Activated CD8-positive, alpha-beta T cell treated with anti-CD3 and anti-CD28 coated beads, Interleukin-2, amount 10 ng/mL, durations not matched to agents 7 days and 5 days (primary cell): ENCODE results near the gene PLEKHG4. TPM values are rescaled to one million over a fixed set of nuclear protein-coding genes. Genes with fewer than 3 reads are reported as not detected.

Experiments used
- ATAC-seq: fragments of 150-1000 bp; cut with Tn5 transposase; one replicate; pipeline ENCODE4 v1.10.0; 2021; ENCODE audit warnings: moderate library complexity
- CTCF ChIA-PET: fragments of 350-600 bp; sonication (Branson Sonifier 250); formaldehyde crosslinking; loops from one replicate; lab custom pipeline; 2021; ENCODE audit warnings: antibody characterized with exemption; lab: Charles Lee
- POLR2A ChIA-PET: fragments of 350-600 bp; sonication (Branson Sonifier 250); formaldehyde crosslinking; loops from one replicate; lab custom pipeline; 2021; ENCODE audit warnings: antibody characterized with exemption; lab: Charles Lee
- DNase-seq: peaks from one replicate; pipeline ENCODE4 v3.0.0-alpha.2; 2020
- H3K27ac Mint-ChIP-seq: one replicate; pipeline ENCODE4 v1.8.0; 2021; ENCODE audit warnings: mild to moderate bottlenecking, mixed read lengths
- H3K27me3 Mint-ChIP-seq: one replicate; pipeline ENCODE4 v1.8.0; 2021; ENCODE audit warnings: low read depth, mixed read lengths
- H3K36me3 Mint-ChIP-seq: one replicate; pipeline ENCODE4 v1.8.0; 2021; ENCODE audit warnings: low read depth, mixed read lengths
- H3K4me1 Mint-ChIP-seq: one replicate; pipeline ENCODE4 v1.8.0; 2021; ENCODE audit warnings: low read depth, mixed read lengths
- H3K4me3 Mint-ChIP-seq: one replicate; pipeline ENCODE4 v1.8.0; 2021; ENCODE audit warnings: mild to moderate bottlenecking, mixed read lengths
- H3K9me3 Mint-ChIP-seq: one replicate; pipeline ENCODE4 v1.8.0; 2022; ENCODE audit warnings: mixed read lengths; ENCODE audit not compliant: insufficient read depth
- total RNA-seq, 2 experiments: library from RNA; stranded (reverse); gene quantifications; one replicate each; pipeline ENCODE4 v1.2.3, GENCODE V29; 2021

The PLEKHG4 gene
- total RNA-seq, 2 experiments from 2014 or later = 13.6 to 16.3 TPM

GRCh38 chr16:67283039-67283825 is 3.9 kb downstream of the PLEKHG4 start:
- H3K4me1 Mint-ChIP-seq = peaks cover 5% of the 10 kb centered on the region
- no peak overlapping the region for H3K4me3 Mint-ChIP-seq
- ChIA-PET POLR2A (interaction anchor here (0.6 kb wide), 1 partner anchor 37 kb away, joined by 3 read pairs; no protein-coding TSS in a partner anchor), CTCF (no interaction called here)
- DNase-seq (no peak), ATAC-seq (no peak)
- H3K27me3 Mint-ChIP-seq = no peaks in the 10 kb centered on the region
- peaks cover 2% of the 10 kb centered on the region for H3K36me3 Mint-ChIP-seq
- no peaks in the 10 kb centered on the region for H3K9me3 Mint-ChIP-seq
- no peak overlapping the region for H3K27ac Mint-ChIP-seq

- Mint-ChIP-seq H3K27ac (no peak overlapping the region), H3K4me3 (no peak overlapping the region)
- no peak for DNase-seq
These were observed 4.7 kb downstream of the PLEKHG4 start for GRCh38 chr16:67283826-67284555.

GRCh38 chr16:67284699-67285646 is 5.6 kb downstream of the PLEKHG4 start:
- Mint-ChIP-seq H3K4me1 (peaks cover 7% of the 10 kb centered on the region), H3K4me3 (no peak overlapping the region), H3K36me3 (peaks cover 2% of the 10 kb centered on the region), H3K27ac (no peak overlapping the region), H3K9me3 (no peaks in the 10 kb centered on the region), H3K27me3 (no peaks in the 10 kb centered on the region)
- no peak for DNase-seq
- ChIA-PET CTCF (interaction anchor here (0.5 to 1.7 kb wide), 6 partner anchors 27 to 532 kb away, joined by 3 to 5 read pairs (median 4); no protein-coding TSS in a partner anchor), POLR2A (interaction anchor here (0.8 kb wide), 1 partner anchor 21 kb away, joined by 3 read pairs; no protein-coding TSS in a partner anchor)
- ATAC-seq = no peak

More at GRCh38 chr16:67283826-67284555, 4.7 kb downstream of the PLEKHG4 start:
- POLR2A ChIA-PET = interaction anchor here (0.6 kb wide), 1 partner anchor 37 kb away, joined by 3 read pairs; no protein-coding TSS in a partner anchor
- H3K36me3 Mint-ChIP-seq = peaks cover 2% of the 10 kb centered on the region
- CTCF ChIA-PET = interaction anchor here (1.1 to 1.7 kb wide), 3 partner anchors 28 to 164 kb away, joined by 3 to 5 read pairs (median 4); no protein-coding TSS in a partner anchor
- no peaks in the 10 kb centered on the region for H3K9me3 Mint-ChIP-seq
- no peaks in the 10 kb centered on the region for H3K27me3 Mint-ChIP-seq
- peaks cover 2% of the 10 kb centered on the region for H3K4me1 Mint-ChIP-seq
- ATAC-seq = no peak

- CTCF ChIA-PET = no interaction called here
These were observed 7.3 kb downstream of the PLEKHG4 start for GRCh38 chr16:67286441-67287235.

GRCh38 chr16:67287960-67288359 is 8.6 kb downstream of the PLEKHG4 start:
- no peak overlapping the region for H3K27ac Mint-ChIP-seq
- H3K4me3 Mint-ChIP-seq = no peak overlapping the region
- DNase-seq (no peak), ATAC-seq (no peak)
- H3K4me1 Mint-ChIP-seq = peaks cover 14% of the 10 kb centered on the region
- ChIA-PET POLR2A (interaction anchor here (1.6 kb wide), 1 partner anchor 10 kb away, joined by 5 read pairs; no protein-coding TSS in a partner anchor), CTCF (interaction anchor here (1.3 to 1.4 kb wide), 2 partner anchors 10 to 112 kb away, joined by 3 to 5 read pairs; no protein-coding TSS in a partner anchor)
- no peaks in the 10 kb centered on the region for H3K27me3 Mint-ChIP-seq
- no peaks in the 10 kb centered on the region for H3K9me3 Mint-ChIP-seq
- peaks cover 2% of the 10 kb centered on the region for H3K36me3 Mint-ChIP-seq

More at GRCh38 chr16:67286441-67287235, 7.3 kb downstream of the PLEKHG4 start:
- H3K36me3 Mint-ChIP-seq = peaks cover 2% of the 10 kb centered on the region
- no peaks in the 10 kb centered on the region for H3K9me3 Mint-ChIP-seq
- no peak overlapping the region for H3K27ac Mint-ChIP-seq
- H3K4me3 Mint-ChIP-seq = no peak overlapping the region
- POLR2A ChIA-PET = no interaction called here
- DNase-seq = no peak
- no peaks in the 10 kb centered on the region for H3K27me3 Mint-ChIP-seq
- H3K4me1 Mint-ChIP-seq = peaks cover 14% of the 10 kb centered on the region
- ATAC-seq = no peak

GRCh38 chr16:67291461-67291860 is 12.1 kb downstream of the PLEKHG4 start:
- H3K9me3 Mint-ChIP-seq = no peaks in the 10 kb centered on the region
- ChIA-PET POLR2A (interaction anchor here (0.6 kb wide), 1 partner anchor 45 kb away, joined by 3 read pairs; no protein-coding TSS in a partner anchor), CTCF (interaction anchor here (1.0 kb wide), 1 partner anchor 58 kb away, joined by 3 read pairs; no protein-coding TSS in a partner anchor)
- H3K4me3 Mint-ChIP-seq = no peak overlapping the region
- H3K36me3 Mint-ChIP-seq = no peaks in the 10 kb centered on the region
- peaks cover 2% of the 10 kb centered on the region for H3K27me3 Mint-ChIP-seq
- no peak overlapping the region for H3K27ac Mint-ChIP-seq
- peaks cover 14% of the 10 kb centered on the region for H3K4me1 Mint-ChIP-seq
- ATAC-seq (no peak), DNase-seq (no peak)

GRCh38 chr16:67294171-67294757 is 14.9 kb downstream of the PLEKHG4 start:
- Mint-ChIP-seq H3K36me3 (no peaks in the 10 kb centered on the region), H3K9me3 (no peaks in the 10 kb centered on the region), H3K27ac (no peak overlapping the region), H3K27me3 (peaks cover 6% of the 10 kb centered on the region), H3K4me3 (no peak overlapping the region), H3K4me1 (peaks cover 14% of the 10 kb centered on the region)
- ATAC-seq (no peak), DNase-seq (no peak)
- ChIA-PET CTCF (interaction anchor here (2.8 kb wide), 1 partner anchor 33 kb away, joined by 6 read pairs; the partner anchor contains the start of genes KCTD19 and LRRC36), POLR2A (no interaction called here)

GRCh38 chr16:67294938-67295361 is 15.6 kb downstream of the PLEKHG4 start:
- H3K27ac Mint-ChIP-seq = no peak overlapping the region
- peaks cover 7% of the 10 kb centered on the region for H3K4me1 Mint-ChIP-seq
- ChIA-PET CTCF (interaction anchor here (2.8 kb wide), 1 partner anchor 32 kb away, joined by 6 read pairs; the partner anchor contains the start of genes KCTD19 and LRRC36), POLR2A (no interaction called here)
- H3K4me3 Mint-ChIP-seq = no peak overlapping the region
- peaks cover 6% of the 10 kb centered on the region for H3K27me3 Mint-ChIP-seq
- no peak for ATAC-seq
- no peaks in the 10 kb centered on the region for H3K9me3 Mint-ChIP-seq
- no peaks in the 10 kb centered on the region for H3K36me3 Mint-ChIP-seq
- DNase-seq = no peak

GRCh38 chr16:67296420-67296819 is 17.1 kb downstream of the PLEKHG4 start:
- POLR2A ChIA-PET = no interaction called here
- Mint-ChIP-seq H3K4me1 (no peaks in the 10 kb centered on the region), H3K27me3 (peaks cover 6% of the 10 kb centered on the region), H3K4me3 (no peak overlapping the region), H3K36me3 (no peaks in the 10 kb centered on the region), H3K9me3 (no peaks in the 10 kb centered on the region), H3K27ac (no peak overlapping the region)
- CTCF ChIA-PET = interaction anchor here (0.9 to 2.5 kb wide), 2 partner anchors 17 to 103 kb away, joined by 3 to 7 read pairs; partner anchors contain the start of gene PLEKHG4
- no peak for ATAC-seq
- DNase-seq = no peak

GRCh38 chr16:67298277-67298676 is 18.9 kb downstream of the PLEKHG4 start:
- Mint-ChIP-seq H3K27ac (no peak overlapping the region), H3K36me3 (no peaks in the 10 kb centered on the region), H3K9me3 (no peaks in the 10 kb centered on the region), H3K4me1 (no peaks in the 10 kb centered on the region), H3K27me3 (peaks cover 4% of the 10 kb centered on the region), H3K4me3 (no peak overlapping the region)
- POLR2A ChIA-PET = no interaction called here
- DNase-seq = no peak
- no peak for ATAC-seq
- CTCF ChIA-PET = no interaction called here
